HepG2 (cell line): ENCODE results near the gene RAPGEF2. TPM values are rescaled to one million over a fixed set of nuclear protein-coding genes. Genes with fewer than 3 reads are reported as not detected.

Experiments
- ATAC-seq: fragments of 200-7000 bp; cut with Tn5 transposase; 3 replicates; pipeline ENCODE4 v1.9.1; 2020; ENCODE audit warnings: mild to moderate bottlenecking, moderate library complexity
- BruUV-seq: library from RNA; stranded (reverse); fragments of 400-500 nt; replicated peaks from 2 replicates; lab custom pipeline; 2021; lab: Mats Ljungman, UMichigan
- CTCF ChIA-PET: fragments of 300-600 bp; formaldehyde crosslinking; extraction: SDS; loops from one replicate; lab custom pipeline; 2021; ENCODE audit warnings: low total read pairs, inconsistent platforms, low intra/inter-chr PET ratio; lab: Yijun Ruan, JAX
- POLR2A ChIA-PET: fragments of 350-600 bp; sonication (Branson Sonifier 250); formaldehyde crosslinking; loops from one replicate; lab custom pipeline; 2020; ENCODE audit warnings: antibody characterized with exemption, inconsistent platforms; lab: Yijun Ruan, JAX
- DNase-seq: peaks from one replicate; pipeline ENCODE4 v3.0.0-alpha.2; 2015; ENCODE audit warnings: low spot score
- FAIRE-seq: peaks from 3 replicates; lab custom pipeline; 2011; peaks lifted over from hg19 to GRCh38; lab: Jason Lieb, UNC
- H2AFZ ChIP-seq: one replicate; pipeline ENCODE4 v1.6.1; 2011; ENCODE audit warnings: low read length, inconsistent platforms
- H3K27ac ChIP-seq: fragments of 300-600 bp; 3 replicates; pipeline ENCODE4 v1.8.0; 2011; ENCODE audit warnings: mixed run types, mild to moderate bottlenecking, mixed read lengths, low read length, inconsistent platforms; ENCODE audit not compliant: insufficient read depth; ENCODE audit errors: extremely low read length
- H3K27me3 ChIP-seq, 2 experiments: fragments of 200-600 bp in 1 of 2; 2 replicates in 1 of 2; 3 replicates in 1 of 2; pipeline versions ENCODE4 v1.6.0 to v1.8.0; 2011; ENCODE audit warnings: low read length in 2 of 2, mild to moderate bottlenecking in 2 of 2, moderate library complexity in 2 of 2, inconsistent platforms in 1 of 2; ENCODE audit not compliant: insufficient read depth in 2 of 2, control insufficient read depth in 1 of 2
- H3K36me3 ChIP-seq, 2 experiments: fragments of 200-600 bp in 1 of 2; replicated peaks in 1 of 2; 2 replicates in 1 of 2; 3 replicates in 1 of 2; pipeline versions ENCODE4 v1.5.1 to v1.8.0; 2011; ENCODE audit warnings: low read length in 2 of 2, inconsistent platforms in 1 of 2; ENCODE audit not compliant: insufficient read depth in 2 of 2, control insufficient read depth in 1 of 2
- H3K4me1 ChIP-seq: 2 replicates; pipeline ENCODE4 v1.5.1; 2012; ENCODE audit warnings: low read length, inconsistent platforms; ENCODE audit not compliant: insufficient read depth
- H3K4me2 ChIP-seq: 2 replicates; pipeline ENCODE4 v1.6.0; 2011; ENCODE audit warnings: low read depth, low read length, inconsistent platforms
- H3K4me3 ChIP-seq, 3 experiments: fragments of 200-600 bp in 1 of 3; sonication (generic), shearing (Covaris generic) in 1 of 3; replicated peaks in 1 of 3; 2 replicates each; pipeline ENCODE4 v1.5.1; 2011 to 2016; ENCODE audit warnings: low read length in 3 of 3, inconsistent platforms in 2 of 3, low read depth in 2 of 3, mild to moderate bottlenecking in 2 of 3, control low read depth in 1 of 3, mixed read lengths in 1 of 3; ENCODE audit not compliant: insufficient read depth in 1 of 3
- H3K79me2 ChIP-seq: one replicate; pipeline ENCODE4 v1.6.1; 2011; ENCODE audit warnings: low read length, inconsistent platforms; ENCODE audit not compliant: insufficient read depth
- H3K9ac ChIP-seq: 2 replicates; pipeline ENCODE4 v1.6.0; 2011; ENCODE audit warnings: mild to moderate bottlenecking, low read depth, low read length, inconsistent platforms; ENCODE audit not compliant: insufficient read depth
- H3K9me3 ChIP-seq: 2 replicates; pipeline ENCODE4 v1.5.1; 2012; ENCODE audit warnings: mild to moderate bottlenecking, low read length
- H4K20me1 ChIP-seq: 2 replicates; pipeline ENCODE4 v1.6.0; 2011; ENCODE audit warnings: inconsistent platforms, mild to moderate bottlenecking, low read length, moderate library complexity; ENCODE audit not compliant: insufficient read depth
- ARNTL ChIP-seq: sonication (generic); formaldehyde crosslinking; IDR thresholded peaks from 2 replicates; pipeline ENCODE4 v1.4.0; 2020; ENCODE audit warnings: mild to moderate bottlenecking, missing genetic modification reagents
- CBX2 ChIP-seq, 2 experiments: fragments of 200-600 bp in 1 of 2; sonication (generic); formaldehyde crosslinking in 1 of 2; IDR thresholded peaks; 2 replicates each; pipeline versions ENCODE4 v1.7.0 to v1.8.1; 2018 to 2022; ENCODE audit warnings: low read depth in 2 of 2, low read length in 1 of 2, mild to moderate bottlenecking in 1 of 2, missing genetic modification reagents in 1 of 2
- GLI4 ChIP-seq: sonication (generic); formaldehyde crosslinking; IDR thresholded peaks from 2 replicates; pipeline ENCODE4 v1.5.1; 2020; ENCODE audit warnings: missing genetic modification reagents, mild to moderate bottlenecking, moderate library complexity, borderline replicate concordance
- HNRNPLL ChIP-seq: fragments of 200-400 bp; formaldehyde crosslinking; IDR thresholded peaks from 2 replicates; pipeline ENCODE4 v1.6.1; 2017; ENCODE audit warnings: mild to moderate bottlenecking, low read depth, low read length; ENCODE audit not compliant: poor library complexity, severe bottlenecking
- PATZ1 ChIP-seq: sonication (generic); formaldehyde crosslinking; IDR thresholded peaks from 2 replicates; pipeline ENCODE4 v1.4.0; 2020; ENCODE audit warnings: missing genetic modification reagents
- SAP130 ChIP-seq: IDR thresholded peaks from 2 replicates; pipeline ENCODE4 v1.6.1; 2016; ENCODE audit warnings: low read depth
- TIGD3 ChIP-seq: sonication (generic); formaldehyde crosslinking; IDR thresholded peaks from 2 replicates; pipeline ENCODE4 v1.5.1; 2020; ENCODE audit warnings: mild to moderate bottlenecking, missing genetic modification reagents, borderline replicate concordance
- WIZ ChIP-seq: sonication (generic); formaldehyde crosslinking; IDR thresholded peaks from 2 replicates; pipeline ENCODE4 v1.5.1; 2020; ENCODE audit warnings: mild to moderate bottlenecking, missing genetic modification reagents
- ZKSCAN5 ChIP-seq: sonication (generic); formaldehyde crosslinking; IDR thresholded peaks from 2 replicates; pipeline ENCODE4 v1.5.1; 2020; ENCODE audit warnings: mild to moderate bottlenecking, missing genetic modification reagents
- ZNF121 ChIP-seq: sonication (generic); formaldehyde crosslinking; IDR thresholded peaks from 2 replicates; pipeline ENCODE4 v1.5.0; 2020; ENCODE audit warnings: mild to moderate bottlenecking, missing genetic modification reagents
- ZNF354B ChIP-seq: sonication (generic); formaldehyde crosslinking; IDR thresholded peaks from 2 replicates; pipeline ENCODE4 v1.8.0; 2022; ENCODE audit warnings: mild to moderate bottlenecking, missing genetic modification reagents
- ZNF446 ChIP-seq: sonication (generic); formaldehyde crosslinking; IDR thresholded peaks from 2 replicates; pipeline ENCODE4 v1.5.0; 2020; ENCODE audit warnings: mild to moderate bottlenecking, missing genetic modification reagents
- ZNF552 ChIP-seq: sonication (generic); formaldehyde crosslinking; IDR thresholded peaks from 2 replicates; pipeline ENCODE4 v1.9.0; 2022; ENCODE audit warnings: missing genetic modification reagents, mild to moderate bottlenecking, borderline replicate concordance
- ZNF556 ChIP-seq: sonication (generic); formaldehyde crosslinking; IDR thresholded peaks from 2 replicates; pipeline ENCODE4 v1.4.0; 2020; ENCODE audit warnings: mild to moderate bottlenecking, missing genetic modification reagents, borderline replicate concordance
- ZNF614 ChIP-seq: IDR thresholded peaks from 2 replicates; pipeline ENCODE4 v1.6.1; 2018; ENCODE audit warnings: missing biosample characterization, missing genetic modification reagents, inconsistent platforms, borderline replicate concordance
- WGBS: methylation state at CpG from one replicate; pipeline ENCODE4 v1.1.6; 2017; ENCODE audit warnings: low lambda C conversion rate; 5-methylcytosine and 5-hydroxymethylcytosine counted together
- in situ Hi-C: cut with HindIII; loops from 2 replicates; pipeline ENCODE4 v1.10.0; 2017; ENCODE audit warnings: low pct_unique_long_range_greater_than_20kb; ENCODE audit not compliant: extremely low pct_ligation_motif_present
- intact Hi-C: fragments of 100-400 bp; cut with micrococcal nuclease; formaldehyde crosslinking; loops from one replicate; pipeline ENCODE4 v1.10.0; 2022; ENCODE audit not compliant: unreplicated experiment
- polyA plus RNA-seq, 8 experiments: library from polyadenylated mRNA; depleted of rRNA in 3 of 8; stranded (reverse) in 7 of 8; unstranded in 1 of 8; fragments of >200 nt; fragmentation: Illumina TruSeq in 4 of 8; extraction: Trizol in 4 of 8; gene quantifications; 2 replicates each; pipeline versions ENCODE4 v1.2.1 to v1.2.3, GENCODE V29; 2011 to 2016; ENCODE audit warnings: low read depth in 4 of 8, missing spikeins in 1 of 8, mixed read lengths in 1 of 8; ENCODE audit not compliant: insufficient read depth in 1 of 8
- total RNA-seq, 5 experiments: library from RNA; depleted of rRNA; stranded (reverse); fragments of >200 nt; fragmentation: Illumina TruSeq; extraction: Trizol; gene quantifications; 2 replicates each; pipeline ENCODE4 v1.2.3, GENCODE V29; 2016; ENCODE audit warnings: low read depth in 1 of 5

Gene RAPGEF2
- total and polyA plus RNA-seq, 2 of the 13 experiments (the other 11 are each of a cell fraction or from before 2014, with no cell fraction given), result 19.2 to 23.0 TPM

- TF ChIP-seq HNRNPLL, result no peak
- TF ChIP-seq TIGD3, result no peak
- TF ChIP-seq ZNF556 (CRISPR knock-in tag), result no peak
- no peak for TF ChIP-seq SAP130 (CRISPR knock-in tag)
- TF ChIP-seq ZNF614 (CRISPR knock-in tag), result no peak
These were observed 178.9 kb downstream of the RAPGEF2 start (continued) for GRCh38 chr4:159281771-159282170.

- H3K9me3 ChIP-seq, result no peaks in the 10 kb centered on the region
- H2AFZ ChIP-seq, result no peak overlapping the region
- no peak for ATAC-seq
- intact Hi-C loops (no loop called here), in situ Hi-C loops (no loop called here)
- no TSS peak for BruUV-seq
- H3K4me2 ChIP-seq, result peak overlapping the region; percentile 62; the same call in 1 of the 2 replicates
- WGBS, result 91% methylated on average over 5 of the region's 5 CpGs
- H3K36me3 ChIP-seq, result no peaks in the 10 kb centered on the region
- ChIA-PET POLR2A (no interaction called here), CTCF (no interaction called here)
- H3K9ac ChIP-seq, result no peak overlapping the region
- no peak for DNase-seq
- no peaks in the 10 kb centered on the region for H3K27me3 ChIP-seq
- FAIRE-seq, result no peak
- H4K20me1 ChIP-seq, result no peaks in the 10 kb centered on the region
- H3K79me2 ChIP-seq, result no peaks in the 10 kb centered on the region
- peak overlapping the region; percentile 69 for H3K27ac ChIP-seq
- peaks cover 63% of the 10 kb centered on the region for H3K4me1 ChIP-seq
- no peak overlapping the region for H3K4me3 ChIP-seq
- TF ChIP-seq WIZ (no peak), ZKSCAN5 (CRISPR knock-in tag) (no peak), ZNF354B (CRISPR knock-in tag) (no peak), CBX2 (IDR thresholded peaks at IDR 0.05; ENCODE audit: low read depth, low read length) (no peak), CBX2 (CRISPR knock-in tag; IDR thresholded peaks at IDR 0.05; ENCODE audit: low read depth) (no peak), PATZ1 (CRISPR knock-in tag) (no peak), ZNF121 (CRISPR knock-in tag) (no peak), ZNF446 (no peak), ZNF552 (no peak), ARNTL (CRISPR knock-in tag) (no peak), GLI4 (CRISPR knock-in tag) (no peak)
These were observed 179.4 kb downstream of the RAPGEF2 start for GRCh38 chr4:159282329-159282728.
